GM18858 (cell line): ENCODE results near the gene ANKRD23.
"Not testable (repeated sequence)": the region's sequence is repeated elsewhere in the genome, so short reads cannot be mapped to it uniquely, and the experiment has no call there.

Experiments used
- ATAC-seq: cut with Tn5 transposase; IDR thresholded peaks from one replicate; pipeline ENCODE4 v1.9.1; 2021; ENCODE audit not compliant: unreplicated experiment

Gene ANKRD23

DNA sequence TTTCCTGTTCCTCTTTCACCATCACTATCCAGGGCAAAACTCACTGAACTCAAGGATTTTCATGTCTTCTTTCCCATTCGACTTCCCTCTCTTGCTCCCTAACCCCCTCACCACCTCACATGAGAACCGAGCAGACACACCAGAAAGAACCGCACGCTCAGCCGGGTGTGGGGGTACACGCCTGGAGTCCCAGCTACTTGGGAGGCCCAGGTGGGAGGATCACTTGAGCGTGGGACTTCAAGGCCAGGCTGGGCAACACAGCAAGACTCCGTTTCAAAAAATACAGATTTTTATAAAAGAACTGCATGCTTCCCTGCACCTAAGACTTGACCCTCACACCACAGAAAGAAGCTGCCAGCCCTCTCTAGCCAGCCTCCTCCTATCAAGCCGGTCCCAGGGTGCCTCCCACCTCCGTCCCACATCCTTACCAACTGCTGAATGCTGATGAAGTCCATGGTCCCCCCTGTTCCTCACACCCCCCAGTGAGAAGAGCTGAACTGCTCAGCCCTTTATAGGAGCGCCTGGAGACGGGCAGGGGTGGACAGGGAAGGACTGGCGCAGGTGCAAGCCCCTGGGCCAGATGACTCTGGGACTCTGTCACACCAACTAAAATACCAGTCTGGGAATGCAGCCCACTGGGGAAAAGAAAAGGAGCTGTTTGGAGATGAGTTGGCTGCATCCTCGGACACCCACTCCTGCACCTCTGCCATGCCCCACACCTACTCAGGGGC is at the start of gene ANKRD23:
Gene ANKRD23, minus strand, starts transcription at position 484 of the 731 bp plus-strand sequence. Its CDS starts 29 bp downstream, at position 455.
- no peak for ATAC-seq

- no peak for ATAC-seq
Observed at GRCh38 chr2:96891591-96892333, 47.9 kb upstream of the ANKRD23 start.

- ATAC-seq = no peak
Observed at GRCh38 chr2:96890726-96891385, 47.0 kb upstream of the ANKRD23 start.

GRCh38 chr2:96890252-96890651 is 46.4 kb upstream of the ANKRD23 start:
- ATAC-seq = no peak

DNA sequence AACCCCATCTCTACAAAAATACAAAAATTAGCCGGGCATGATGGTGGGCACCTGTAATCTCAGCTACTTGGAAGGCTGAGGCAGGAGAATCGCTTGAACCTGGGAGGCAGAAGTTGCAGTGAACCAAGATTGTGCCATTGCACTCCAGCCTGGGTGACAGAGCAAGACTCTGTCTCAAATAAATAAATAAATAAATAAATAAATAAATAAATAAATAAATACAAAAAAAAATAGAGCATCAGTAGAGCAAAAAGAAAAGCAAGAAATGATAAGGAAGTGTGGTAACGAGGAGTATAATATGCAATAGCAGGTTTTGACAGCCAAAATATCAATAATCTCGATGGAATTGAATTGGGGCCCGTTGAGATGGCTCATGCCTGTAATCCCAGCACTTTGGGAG is 45.7 kb upstream of the ANKRD23 start:
- not testable (repeated sequence) for ATAC-seq

- ATAC-seq = no peak
Observed at GRCh38 chr2:96888072-96889011, 44.5 kb upstream of the ANKRD23 start.

- no peak for ATAC-seq
Observed at GRCh38 chr2:96887493-96888012, 43.7 kb upstream of the ANKRD23 start.

DNA sequence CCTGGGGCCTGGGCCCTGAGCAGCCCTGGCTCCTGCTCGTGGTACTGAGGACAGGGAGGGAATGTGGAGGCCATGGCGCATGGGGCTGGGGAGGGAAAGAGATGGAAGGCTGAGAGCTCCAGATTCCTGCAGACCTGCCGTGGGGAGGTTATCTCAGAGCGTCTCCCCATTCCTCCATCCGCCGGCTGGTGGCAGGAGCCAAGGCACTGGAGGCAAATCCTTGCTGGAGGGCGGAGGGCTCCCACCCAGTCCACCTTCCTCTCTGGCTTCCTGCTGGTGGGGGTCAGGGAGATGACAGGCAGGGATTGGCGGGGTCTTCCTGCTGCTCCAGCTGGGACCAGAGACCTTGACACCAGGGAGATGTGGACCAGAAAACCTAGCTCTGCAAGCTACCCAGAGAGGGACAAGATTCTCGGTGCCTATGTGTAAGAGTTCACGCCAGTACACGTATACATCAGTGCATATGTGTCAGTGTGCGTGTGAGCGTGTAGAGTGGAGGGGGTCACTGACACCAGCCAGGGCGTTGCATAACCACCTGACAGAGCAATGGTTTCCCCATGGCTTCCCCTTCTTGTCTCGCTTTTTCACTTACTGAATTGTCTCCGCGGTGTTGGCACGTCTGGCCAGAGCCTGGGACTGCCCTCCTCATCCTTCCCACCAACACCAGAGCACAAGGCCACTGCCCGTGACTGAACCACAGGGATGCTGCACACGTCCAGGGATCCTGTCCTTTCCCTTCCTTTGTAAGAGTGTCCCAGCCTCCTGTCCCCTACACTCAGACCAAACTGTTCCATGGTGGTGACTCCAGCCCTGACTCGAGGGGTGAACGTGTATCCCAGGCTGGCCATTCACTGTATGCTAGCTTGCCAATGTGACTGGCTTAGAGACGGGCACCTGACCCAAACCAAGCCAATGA is 41.9 kb upstream of the ANKRD23 start:
- ATAC-seq = no peak

GRCh38 chr2:96884299-96885094 is 40.7 kb upstream of the ANKRD23 start:
- no peak for ATAC-seq

DNA sequence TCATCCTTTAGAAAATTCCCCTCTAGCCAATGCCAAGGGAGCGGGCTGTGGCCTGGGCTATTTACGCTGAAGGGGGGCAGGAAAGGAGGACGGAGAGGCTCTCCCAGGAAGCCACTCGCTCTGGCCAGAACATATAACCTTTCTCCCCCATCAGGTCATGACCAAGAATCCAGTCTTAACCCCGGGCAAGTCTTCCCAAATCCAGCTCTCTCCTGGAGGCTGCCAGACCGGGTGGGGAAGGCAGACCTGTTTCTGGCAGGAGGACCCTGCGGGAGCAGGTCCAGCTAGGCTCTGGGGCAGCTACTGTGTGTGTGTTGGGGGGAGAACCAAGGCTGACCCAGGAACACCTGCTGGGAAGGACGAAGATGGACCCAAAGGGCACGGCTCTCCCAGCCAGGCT is 39.5 kb upstream of the ANKRD23 start:
- ATAC-seq = no peak

DNA sequence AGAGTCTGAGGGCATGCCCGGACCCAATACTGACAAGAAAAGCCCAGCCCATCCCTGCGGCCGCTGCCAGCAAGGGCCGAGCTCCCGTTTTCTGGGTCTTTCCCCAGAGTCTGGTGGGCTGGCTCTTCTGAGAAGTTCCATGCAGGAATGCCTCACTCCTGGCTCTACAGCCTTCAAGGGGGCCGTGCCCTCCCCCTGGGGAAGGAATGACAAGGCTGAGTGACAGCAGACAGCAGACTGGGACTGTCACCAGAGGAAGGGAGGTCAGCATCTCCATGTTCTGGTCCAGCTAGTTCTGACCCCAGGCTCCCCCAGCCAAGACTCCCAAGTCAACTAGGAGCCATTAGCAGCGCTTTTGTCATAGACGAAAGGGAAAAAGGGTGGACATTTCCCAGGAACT is 39.1 kb upstream of the ANKRD23 start:
- no peak for ATAC-seq

DNA sequence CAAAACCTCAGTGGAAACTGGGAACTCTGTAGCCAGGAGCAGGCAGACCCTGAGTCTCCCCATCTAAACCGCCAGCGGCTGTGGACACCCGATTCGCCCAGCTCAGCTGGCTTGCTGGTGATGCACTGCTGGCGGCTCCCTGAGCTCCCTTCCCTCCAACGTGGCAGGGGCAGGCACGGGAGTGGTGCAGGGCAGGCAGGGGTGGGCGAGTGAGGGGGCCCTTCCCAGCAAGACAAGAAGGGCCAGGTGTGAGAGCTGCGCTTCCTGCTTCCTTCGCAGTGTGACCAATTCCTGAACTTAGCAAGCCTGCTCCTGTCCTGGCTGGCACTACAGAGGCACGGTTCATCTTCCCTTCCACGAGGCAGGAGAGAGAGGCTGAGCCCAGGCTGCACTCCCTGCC is 38.4 kb upstream of the ANKRD23 start:
- no peak for ATAC-seq

DNA sequence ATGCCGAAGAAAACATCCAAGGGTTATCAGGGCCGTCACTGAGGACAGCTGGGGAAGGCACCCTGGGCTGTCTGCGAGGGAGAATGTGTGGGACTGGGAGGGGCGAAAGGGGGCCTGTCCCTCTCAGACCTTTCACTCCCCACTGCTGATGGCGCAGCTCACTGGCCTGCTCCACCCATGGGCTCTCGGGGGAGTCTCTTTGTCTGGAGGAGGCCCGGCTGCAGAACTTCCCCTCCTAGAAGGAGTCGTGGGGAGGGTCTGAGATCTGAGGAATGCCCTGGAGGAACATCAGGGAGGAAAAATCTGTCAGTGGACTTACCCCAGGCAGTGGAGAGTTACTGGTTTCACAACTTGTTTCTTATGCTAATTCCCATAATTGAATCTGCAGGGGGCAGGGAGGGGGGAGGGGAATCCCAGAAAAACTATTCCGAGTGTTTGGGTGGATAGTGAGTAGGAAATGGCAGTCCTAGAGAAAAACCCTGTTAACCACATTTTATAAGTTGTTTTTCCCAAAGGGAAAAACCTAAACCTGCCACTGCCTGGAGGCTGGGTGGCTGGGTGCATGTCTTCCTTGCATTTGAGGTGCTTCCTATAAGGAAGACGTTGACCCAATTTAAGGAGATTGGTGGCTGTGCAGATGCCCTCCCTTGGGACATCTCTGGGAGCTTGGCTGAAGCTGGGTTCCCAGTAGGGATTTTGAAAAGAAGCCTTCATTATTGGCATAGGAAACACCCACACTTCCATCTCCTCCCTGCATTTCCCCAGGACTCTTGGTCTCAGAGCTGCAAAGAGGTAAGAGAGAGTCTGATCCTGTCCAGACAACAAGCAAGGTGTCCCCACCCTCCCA is 37.8 kb upstream of the ANKRD23 start:
- ATAC-seq = no peak

DNA sequence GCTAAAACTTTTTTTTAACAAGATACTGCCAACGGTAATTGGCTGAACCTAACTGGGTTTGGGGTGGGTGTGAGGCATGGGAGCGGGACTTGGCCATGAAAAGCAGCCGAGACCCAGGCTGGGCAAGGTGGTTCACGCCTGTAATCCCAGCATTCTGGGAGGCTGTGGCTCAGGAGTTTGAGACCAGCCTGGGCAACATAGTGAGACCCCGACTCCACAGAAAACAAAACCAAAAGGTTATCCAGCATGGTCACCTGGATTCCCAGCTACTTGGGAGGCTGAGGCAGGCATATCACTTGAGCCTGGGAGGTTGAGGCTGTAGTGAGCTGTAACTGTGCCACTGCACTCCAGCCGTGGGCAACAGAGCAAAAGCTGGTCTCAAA is 37.1 kb upstream of the ANKRD23 start:
- ATAC-seq = no peak

- no peak for ATAC-seq
Observed at GRCh38 chr2:96879545-96880040, 35.8 kb upstream of the ANKRD23 start.

GRCh38 chr2:96878796-96879544 is 35.1 kb upstream of the ANKRD23 start:
- no peak for ATAC-seq

GRCh38 chr2:96878171-96878570 is 34.4 kb upstream of the ANKRD23 start:
- no peak for ATAC-seq
